K562 (cell line): ENCODE results near the gene PAQR4. TPM values are rescaled to one million over a fixed set of nuclear protein-coding genes. Genes with fewer than 3 reads are reported as not detected.

Experiments used
- ATAC-seq: fragments of 200-7000 bp; cut with Tn5 transposase; 3 replicates; pipeline ENCODE4 v1.9.1; 2020; ENCODE audit warnings: moderate library complexity
- BruUV-seq: library from RNA; stranded (reverse); fragments of 400-500 nt; replicated peaks from 2 replicates; lab custom pipeline; 2021; lab: Mats Ljungman, UMichigan
- CTCF ChIA-PET: fragments of 300-600 bp; formaldehyde crosslinking; extraction: SDS; loops from one replicate; lab custom pipeline; 2021; ENCODE audit warnings: low intra/inter-chr PET ratio; lab: Yijun Ruan, JAX
- POLR2A ChIA-PET: fragments of 300-600, 350-650 bp; sonication (Branson Sonifier 250); formaldehyde crosslinking; extraction: SDS; loops from one replicate; lab custom pipeline; 2021; ENCODE audit warnings: antibody characterized with exemption, inconsistent platforms; lab: Yijun Ruan, JAX
- DNase-seq, 4 experiments: peaks; one replicate each; pipeline versions ENCODE4 v3.0.0 to v3.0.0-alpha.2; 2011 to 2018; ENCODE audit warnings: low spot score in 3 of 4, mixed read lengths in 3 of 4; ENCODE audit errors: extremely low read depth in 1 of 4
- FAIRE-seq: peaks from 2 replicates; lab custom pipeline; 2011; peaks lifted over from hg19 to GRCh38; lab: Jason Lieb, UNC
- H2AFZ ChIP-seq: 2 replicates; pipeline ENCODE4 v1.6.0; 2011; ENCODE audit warnings: low read depth, low read length, control low read depth, inconsistent platforms
- H3K27ac ChIP-seq: fragments of 200-600 bp; 3 replicates; pipeline ENCODE4 v1.8.0; 2011; ENCODE audit warnings: low read depth, mild to moderate bottlenecking, control low read depth, inconsistent platforms, low read length, moderate library complexity, mixed read lengths; ENCODE audit errors: extremely low read depth
- H3K27me3 ChIP-seq, 2 experiments: fragments of 300-600 bp in 1 of 2; 2 replicates in 1 of 2; 3 replicates in 1 of 2; pipeline versions ENCODE4 v1.6.0 to v1.8.0; 2011; ENCODE audit warnings: inconsistent platforms in 2 of 2, low read length in 2 of 2, mild to moderate bottlenecking in 1 of 2, mixed read lengths in 1 of 2, moderate library complexity in 1 of 2; ENCODE audit not compliant: control insufficient read depth in 2 of 2, insufficient read depth in 2 of 2
- H3K36me3 ChIP-seq: fragments of 300-600 bp; 3 replicates; pipeline ENCODE4 v1.8.0; 2011; ENCODE audit warnings: mild to moderate bottlenecking, low read length, inconsistent platforms; ENCODE audit not compliant: control insufficient read depth, insufficient read depth
- H3K4me1 ChIP-seq, 2 experiments: fragments of 200-600 bp in 1 of 2; replicated peaks in 1 of 2; 2 replicates in 1 of 2; 3 replicates in 1 of 2; pipeline versions ENCODE4 v1.5.1 to v1.8.0; 2011; ENCODE audit warnings: inconsistent platforms in 2 of 2, low read length in 2 of 2, mild to moderate bottlenecking in 1 of 2, mixed read lengths in 1 of 2, moderate library complexity in 1 of 2; ENCODE audit not compliant: control insufficient read depth in 2 of 2, insufficient read depth in 2 of 2
- H3K4me2 ChIP-seq: 2 replicates; pipeline ENCODE4 v1.6.1; 2011; ENCODE audit warnings: low read length, control low read depth, inconsistent platforms, mixed read lengths; ENCODE audit not compliant: insufficient read depth
- H3K4me3 ChIP-seq: fragments of 200-600 bp; sonication (generic), shearing (Covaris generic); 2 replicates; pipeline ENCODE4 v1.5.1; 2016; ENCODE audit warnings: control low read depth, inconsistent platforms
- H3K79me2 ChIP-seq: fragments of 200-600 bp; 3 replicates; pipeline ENCODE4 v1.8.0; 2011; ENCODE audit warnings: low read length, inconsistent platforms; ENCODE audit not compliant: control insufficient read depth, insufficient read depth
- H3K9ac ChIP-seq, 2 experiments: 2 replicates each; pipeline versions ENCODE4 v1.6.0 to v1.6.1; 2011; ENCODE audit warnings: low read depth in 2 of 2, low read length in 2 of 2, control low read depth in 1 of 2, inconsistent platforms in 1 of 2, mild to moderate bottlenecking in 1 of 2, mixed read lengths in 1 of 2; ENCODE audit not compliant: insufficient read depth in 1 of 2
- H3K9me1 ChIP-seq: one replicate; pipeline ENCODE4 v1.6.0; 2011; ENCODE audit warnings: inconsistent platforms, mild to moderate bottlenecking, low read length, moderate library complexity; ENCODE audit not compliant: control insufficient read depth, insufficient read depth
- H3K9me3 ChIP-seq: replicated peaks from 2 replicates; pipeline ENCODE4 v1.5.1; 2011; ENCODE audit warnings: low read depth, low read length, inconsistent platforms; ENCODE audit not compliant: control insufficient read depth, insufficient read depth
- H4K20me1 ChIP-seq: replicated peaks from 2 replicates; pipeline ENCODE4 v1.6.1; 2011; ENCODE audit warnings: low read length, inconsistent platforms, mixed read lengths; ENCODE audit not compliant: control insufficient read depth, insufficient read depth
- CBX8 ChIP-seq: fragments of 200-600 bp; sonication (generic); IDR thresholded peaks from 2 replicates; pipeline ENCODE4 v1.6.1; 2012; ENCODE audit warnings: borderline replicate concordance, mixed run types, low read depth, mild to moderate bottlenecking, moderate library complexity, mixed read lengths, low read length, control low read depth, inconsistent platforms; ENCODE audit not compliant: poor library complexity, severe bottlenecking; ENCODE audit errors: extremely low read depth
- CCNT2 ChIP-seq: IDR thresholded peaks from 2 replicates; pipeline ENCODE4 v1.6.1; 2011; ENCODE audit warnings: borderline replicate concordance, low read depth, mild to moderate bottlenecking, moderate library complexity, mixed read lengths, low read length; ENCODE audit not compliant: insufficient read length; ENCODE audit errors: extremely low read depth
- CXXC5 ChIP-seq: fragments of 250-450 bp; sonication (Bioruptor Pico); IDR thresholded peaks from 2 replicates; pipeline ENCODE4 v1.8.0; 2022; ENCODE audit warnings: inconsistent platforms, mild to moderate bottlenecking, moderate library complexity
- GTF2A2 ChIP-seq: IDR thresholded peaks from 2 replicates; pipeline ENCODE4 v1.6.1; 2016; ENCODE audit warnings: mild to moderate bottlenecking, missing genetic modification characterization, missing compliant biosample characterization
- HMGN3 ChIP-seq: IDR thresholded peaks from 2 replicates; pipeline ENCODE4 v1.6.1; 2011; ENCODE audit warnings: borderline replicate concordance, low read depth, mild to moderate bottlenecking, mixed read lengths, low read length; ENCODE audit not compliant: insufficient read length; ENCODE audit errors: extremely low read depth
- NFIX ChIP-seq: fragments of 250-450 bp; sonication (Bioruptor Pico); IDR thresholded peaks from 2 replicates; pipeline ENCODE4 v1.4.0; 2020; ENCODE audit warnings: low read depth, mild to moderate bottlenecking, moderate library complexity
- PCBP1 ChIP-seq: fragments of 200-400 bp; formaldehyde crosslinking; IDR thresholded peaks from 2 replicates; pipeline ENCODE4 v1.6.1; 2018; ENCODE audit warnings: mild to moderate bottlenecking, low read depth, low read length; ENCODE audit not compliant: poor library complexity, severe bottlenecking
- RBBP5 ChIP-seq: fragments of 200-600 bp; sonication (generic); IDR thresholded peaks from 2 replicates; pipeline ENCODE4 v1.6.1; 2012; ENCODE audit warnings: borderline replicate concordance, mild to moderate bottlenecking, low read length, control low read depth, inconsistent platforms; ENCODE audit not compliant: insufficient read depth, poor library complexity, severe bottlenecking
- TRIM28 ChIP-seq: fragments of 450-650 bp; IDR thresholded peaks from 2 replicates; pipeline ENCODE4 v1.6.1; 2017
- USF1 ChIP-seq: sonication (generic); formaldehyde crosslinking; IDR thresholded peaks from 2 replicates; pipeline ENCODE4 v1.9.0; 2022; ENCODE audit warnings: mild to moderate bottlenecking, missing genetic modification reagents
- ZBTB33 ChIP-seq: sonication (generic); formaldehyde crosslinking; IDR thresholded peaks from 2 replicates; pipeline ENCODE4 v1.8.1; 2023; ENCODE audit warnings: mild to moderate bottlenecking, missing genetic modification reagents
- ZBTB43 ChIP-seq: sonication (generic); formaldehyde crosslinking; IDR thresholded peaks from 2 replicates; pipeline ENCODE4 v1.8.0; 2023; ENCODE audit warnings: mild to moderate bottlenecking, missing genetic modification reagents
- ZKSCAN1 ChIP-seq: fragments of 150-350 bp; IDR thresholded peaks from 2 replicates; pipeline ENCODE4 v1.6.1; 2016; ENCODE audit warnings: low read depth, low read length
- ZNF282 ChIP-seq: sonication (generic); formaldehyde crosslinking; IDR thresholded peaks from 2 replicates; pipeline ENCODE4 v1.8.1; 2023; ENCODE audit warnings: missing genetic modification reagents
- WGBS: fragments of 100-300 bp; shearing (Covaris generic); methylation state at CpG from one replicate; pipeline ENCODE4 v1.1.6; 2016; ENCODE audit warnings: low coverage, mixed read lengths; ENCODE audit not compliant: insufficient coverage; ENCODE audit errors: missing lambda C conversion rate; 5-methylcytosine and 5-hydroxymethylcytosine counted together
- in situ Hi-C: fragments of 300-500 bp; cut with MboI; formaldehyde crosslinking; loops from 4 replicates; pipeline ENCODE4 v1.15.0; 2018; ENCODE audit warnings: inconsistent platforms, mixed read lengths
- intact Hi-C: fragments of 100-400 bp; cut with micrococcal nuclease; formaldehyde crosslinking; loops from 2 replicates; pipeline ENCODE4 v1.14.2; 2022
- polyA plus RNA-seq, 8 experiments: library from polyadenylated mRNA; depleted of rRNA in 4 of 8; stranded (reverse) in 5 of 8; unstranded in 3 of 8; fragments of >200 nt; fragmentation: Nextera tagmentation in 2 of 8; fragmentation: Illumina TruSeq in 1 of 8; extraction: Ambion mirVana in 2 of 8; extraction: Trizol in 1 of 8; gene quantifications; 2 replicates each; pipeline versions ENCODE4 v1.2.1 to v1.2.3, GENCODE V29; 2011 to 2014; ENCODE audit warnings: inconsistent platforms in 1 of 8, missing spikeins in 1 of 8
- total RNA-seq, 7 experiments: library from RNA; depleted of rRNA in 6 of 7; stranded (reverse); fragments of >200 nt in 6 of 7; fragmentation: Illumina TruSeq in 2 of 7; extraction: Trizol in 2 of 7; gene quantifications; 2 replicates each; pipeline versions ENCODE4 v1.2.1 to v1.2.3, GENCODE V29; 2011 to 2021; ENCODE audit warnings: low replicate concordance in 1 of 7

PAQR4 gene
- total and polyA plus RNA-seq, 9 of the 15 experiments (the other 6 are each of a cell fraction or from before 2014, with no cell fraction given), result 0.62 to 40.4 (median 19.5) TPM

- POLR2A ChIA-PET, result interaction anchor here (0.6 to 1.3 kb wide), 7 partner anchors 8 to 24 kb away, joined by 3 to 5 read pairs (median 3); partner anchors contain the start of gene PKMYT1
- TF ChIP-seq ZKSCAN1 (no peak), TRIM28 (no peak), ZNF282 (CRISPR knock-in tag) (no peak), GTF2A2 (tag) (no peak), NFIX (CRISPR knock-in tag) (no peak), RBBP5 (no peak), USF1 (CRISPR knock-in tag) (peak; percentile 82), ZBTB43 (CRISPR knock-in tag) (no peak), CXXC5 (CRISPR knock-in tag) (peak; percentile 68), ZBTB33 (CRISPR knock-in tag) (no peak), HMGN3 (peak; percentile 37), PCBP1 (peak; percentile 67), CCNT2 (peak; percentile 54), CBX8 (no peak)
These were observed 5.2 kb upstream of the PAQR4 start, which contains the start of gene KREMEN2 for GRCh38 chr16:2963723-2964474. Gene KREMEN2 (plus strand): TSS chr16:2964275. CDS start chr16:2964521, 246 bp downstream.

More at GRCh38 chr16:2963723-2964474, 5.2 kb upstream of the PAQR4 start, which contains the start of gene KREMEN2:
- no peaks in the 10 kb centered on the region for H3K9me1 ChIP-seq
- H3K4me3 ChIP-seq, result peak within 1 kb of the TSS; percentile 53
- 0% methylated on average over 33 of the region's 60 CpGs for WGBS
- H3K4me1 ChIP-seq, result peaks cover 8 to 78% of the 10 kb centered on the region in 2 experiments
- H3K36me3 ChIP-seq, result peaks cover 3% of the 10 kb centered on the region; the same call in 1 of the 3 replicates
- CTCF ChIA-PET, result interaction anchor here (0.6 kb wide), 1 partner anchor 629 kb away, joined by 3 read pairs; no protein-coding TSS in a partner anchor
- peak; percentile 86 to 93 (median 90) for DNase-seq
- H3K79me2 ChIP-seq, result no peaks in the 10 kb centered on the region
- ATAC-seq, result peak; percentile 64
- H4K20me1 ChIP-seq, result no peaks in the 10 kb centered on the region
- intact Hi-C loops (loop anchor here (10.0 kb wide), 1 partner anchor 61 kb away; the partner anchor contains the start of genes HCFC1R1, THOC6 and TNFRSF12A), in situ Hi-C loops (no loop called here)
- H3K9ac ChIP-seq, result peak within 1 kb of the TSS; percentile 69 to 96
- no peaks in the 10 kb centered on the region for H3K9me3 ChIP-seq
- peak within 1 kb of the TSS; percentile 87 for H2AFZ ChIP-seq
- H3K27me3 ChIP-seq, result no peaks in the 10 kb centered on the region
- H3K4me2 ChIP-seq, result peak within 1 kb of the TSS; percentile 71
- FAIRE-seq, result peak; percentile 90
- H3K27ac ChIP-seq, result peak within 1 kb of the TSS; percentile 83
- TSS peak; percentile 52 for BruUV-seq
